MCF 10A (cell line): ENCODE data around the gene C6orf120. TPM values are rescaled to one million over a fixed set of nuclear protein-coding genes. Genes with fewer than 3 reads are reported as not detected.
A peak's percentile ranks its signal among the peaks of the same experiment; 100 is the strongest.
"Not testable (repeated sequence)": the region's sequence is repeated elsewhere in the genome, so short reads cannot be mapped to it uniquely, and the experiment has no call there.

Experiments
- BruUV-seq: library from RNA; stranded (reverse); fragments of 400-500 nt; replicated peaks from 2 replicates; lab custom pipeline; 2021; lab: Mats Ljungman, UMichigan
- CTCF ChIA-PET: fragments of 300-600 bp; sonication (Branson Sonifier 250); formaldehyde crosslinking; extraction: SDS; loops from one replicate; lab custom pipeline; 2021; ENCODE audit warnings: antibody characterized with exemption, inconsistent platforms; lab: Yijun Ruan, JAX
- POLR2A ChIA-PET: fragments of 300-600, 350-650 bp; sonication (Branson Sonifier 250); formaldehyde crosslinking; extraction: SDS; loops from one replicate; lab custom pipeline; 2020; ENCODE audit warnings: antibody characterized with exemption, inconsistent platforms; lab: Yijun Ruan, JAX
- DNase-seq: peaks from one replicate; pipeline ENCODE4 v3.0.0-alpha.2; 2018; ENCODE audit not compliant: unreplicated experiment
- H3K27ac Mint-ChIP-seq: one replicate; pipeline ENCODE4 v1.8.0; 2022; ENCODE audit warnings: mild to moderate bottlenecking, low read depth, mixed read lengths; ENCODE audit not compliant: unreplicated experiment
- H3K27me3 Mint-ChIP-seq: one replicate; pipeline ENCODE4 v1.8.0; 2022; ENCODE audit warnings: mixed read lengths; ENCODE audit not compliant: insufficient read depth, unreplicated experiment
- H3K36me3 Mint-ChIP-seq: one replicate; pipeline ENCODE4 v1.8.0; 2022; ENCODE audit warnings: mild to moderate bottlenecking, moderate library complexity, mixed read lengths; ENCODE audit not compliant: insufficient read depth, unreplicated experiment
- H3K4me1 Mint-ChIP-seq: one replicate; pipeline ENCODE4 v1.8.0; 2022; ENCODE audit warnings: mixed read lengths; ENCODE audit not compliant: insufficient read depth, unreplicated experiment
- H3K4me3 Mint-ChIP-seq: one replicate; pipeline ENCODE4 v1.8.0; 2022; ENCODE audit warnings: mild to moderate bottlenecking, moderate library complexity, mixed read lengths; ENCODE audit not compliant: unreplicated experiment
- H3K9me3 Mint-ChIP-seq: one replicate; pipeline ENCODE4 v1.8.0; 2022; ENCODE audit warnings: mixed read lengths; ENCODE audit not compliant: unreplicated experiment
- intact Hi-C: fragments of 100-400 bp; cut with micrococcal nuclease; formaldehyde crosslinking; loops from 2 replicates; pipeline ENCODE4 v1.14.1; 2022
- total RNA-seq: library from RNA; stranded (reverse); gene quantifications from 2 replicates; pipeline ENCODE4 v1.2.3, GENCODE V29; 2022
- TF ChIP-seq, protein P1 (sequence below): fragments of 200-600 bp; IDR thresholded peaks from one replicate; pipeline ENCODE4 v1.8.0; 2022; ENCODE audit warnings: antibody characterized with exemption, mild to moderate bottlenecking; ENCODE audit not compliant: unreplicated experiment

Gene C6orf120
- total RNA-seq, 1 experiment from 2014 or later: 25.3 TPM

DNA sequence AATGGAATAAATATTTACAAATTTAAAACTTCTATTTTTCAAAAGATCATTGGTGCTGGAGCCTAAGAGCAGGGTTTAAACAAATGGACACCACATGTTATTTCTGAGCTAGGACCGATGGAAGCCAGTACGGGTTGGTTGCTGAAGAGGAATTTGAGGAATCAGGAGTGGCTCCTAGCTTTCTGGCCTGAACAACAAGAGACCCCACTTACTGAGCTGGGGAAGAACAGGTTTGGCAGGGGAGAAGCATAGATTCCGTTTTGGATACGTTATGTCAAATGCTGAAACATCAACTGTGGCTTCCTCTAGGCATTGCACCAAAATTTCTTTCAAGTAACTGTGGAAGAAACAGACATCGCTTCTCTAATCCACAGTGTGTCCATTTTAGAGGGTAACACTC is 6.8 kb upstream of the C6orf120 start:
- intact Hi-C loops: no loop called here
- ChIA-PET POLR2A (no interaction called here), CTCF (no interaction called here)
- DNase-seq: no peak
- Mint-ChIP-seq H3K4me3 (no peak overlapping the region), H3K4me1 (peaks cover 50% of the 10 kb centered on the region), H3K27me3 (no peaks in the 10 kb centered on the region), H3K27ac (no peak overlapping the region), H3K9me3 (peaks cover 14% of the 10 kb centered on the region), H3K36me3 (no peaks in the 10 kb centered on the region)
- BruUV-seq: no TSS peak
- TF ChIP-seq, protein P1, sequence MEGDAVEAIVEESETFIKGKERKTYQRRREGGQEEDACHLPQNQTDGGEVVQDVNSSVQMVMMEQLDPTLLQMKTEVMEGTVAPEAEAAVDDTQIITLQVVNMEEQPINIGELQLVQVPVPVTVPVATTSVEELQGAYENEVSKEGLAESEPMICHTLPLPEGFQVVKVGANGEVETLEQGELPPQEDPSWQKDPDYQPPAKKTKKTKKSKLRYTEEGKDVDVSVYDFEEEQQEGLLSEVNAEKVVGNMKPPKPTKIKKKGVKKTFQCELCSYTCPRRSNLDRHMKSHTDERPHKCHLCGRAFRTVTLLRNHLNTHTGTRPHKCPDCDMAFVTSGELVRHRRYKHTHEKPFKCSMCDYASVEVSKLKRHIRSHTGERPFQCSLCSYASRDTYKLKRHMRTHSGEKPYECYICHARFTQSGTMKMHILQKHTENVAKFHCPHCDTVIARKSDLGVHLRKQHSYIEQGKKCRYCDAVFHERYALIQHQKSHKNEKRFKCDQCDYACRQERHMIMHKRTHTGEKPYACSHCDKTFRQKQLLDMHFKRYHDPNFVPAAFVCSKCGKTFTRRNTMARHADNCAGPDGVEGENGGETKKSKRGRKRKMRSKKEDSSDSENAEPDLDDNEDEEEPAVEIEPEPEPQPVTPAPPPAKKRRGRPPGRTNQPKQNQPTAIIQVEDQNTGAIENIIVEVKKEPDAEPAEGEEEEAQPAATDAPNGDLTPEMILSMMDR: no peak

DNA sequence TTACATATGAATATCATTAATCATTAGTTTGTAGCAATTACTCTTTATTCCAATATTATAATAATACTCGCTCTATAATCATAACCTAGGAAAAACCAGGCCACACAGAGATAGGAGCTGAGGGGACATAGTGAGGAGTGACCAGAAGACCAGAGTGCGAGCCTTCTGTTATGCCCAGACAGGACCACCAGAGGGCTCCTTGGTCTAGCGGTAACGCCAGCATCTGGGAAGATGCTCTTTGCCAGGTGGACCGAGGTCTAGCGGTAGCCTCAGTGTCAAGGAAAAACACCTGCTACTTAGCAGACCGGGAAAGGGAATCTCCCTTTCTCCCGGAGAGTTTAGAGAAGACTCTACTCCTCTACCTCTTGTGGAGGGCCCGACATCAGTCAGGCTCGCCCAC is 4.8 kb upstream of the C6orf120 start:
- H3K36me3 Mint-ChIP-seq, DNase-seq, intact Hi-C loops, BruUV-seq, H3K4me3 Mint-ChIP-seq, H3K27me3 Mint-ChIP-seq: not testable (repeated sequence)
- TF ChIP-seq, protein P1: peak; percentile 36
- Mint-ChIP-seq H3K9me3 (peaks cover 14% of the 10 kb centered on the region), H3K4me1 (peaks cover 43% of the 10 kb centered on the region), H3K27ac (peak overlapping the region; percentile 79)
- POLR2A ChIA-PET: interaction anchor here (1.2 to 9.6 kb wide), 2 partner anchors 6 to 38 kb away, joined by 3 to 145 read pairs; no protein-coding TSS in a partner anchor
- CTCF ChIA-PET: interaction anchor here (1.3 kb wide), 1 partner anchor 29 kb away, joined by 3 read pairs; no protein-coding TSS in a partner anchor

DNA sequence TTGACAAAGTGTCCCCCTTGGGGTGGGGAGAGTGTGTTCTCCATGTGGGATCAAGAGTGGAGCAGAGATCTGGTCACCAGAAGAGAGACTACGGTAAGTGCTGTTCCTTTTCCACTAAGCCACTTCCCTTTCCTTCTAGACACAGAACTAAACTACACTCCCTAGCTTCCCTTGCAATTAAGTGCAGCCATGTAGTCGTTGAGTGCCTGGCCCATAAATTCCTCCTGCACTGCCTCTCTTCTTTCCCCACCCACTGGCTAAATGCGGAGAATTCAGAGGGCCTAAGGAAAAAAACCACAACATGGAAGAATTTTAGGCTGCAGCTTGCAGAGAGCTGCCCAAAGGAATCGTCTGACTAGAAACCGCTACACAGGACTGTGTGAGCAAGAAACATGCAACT is 1.6 kb upstream of the C6orf120 start:
- Mint-ChIP-seq H3K4me3 (peak overlapping the region; percentile 86), H3K27ac (no peak overlapping the region), H3K36me3 (peaks cover 11% of the 10 kb centered on the region), H3K27me3 (no peaks in the 10 kb centered on the region), H3K4me1 (peaks cover 38% of the 10 kb centered on the region), H3K9me3 (peaks cover 7% of the 10 kb centered on the region)
- DNase-seq: no peak
- intact Hi-C loops: no loop called here
- BruUV-seq: no TSS peak
- TF ChIP-seq, protein P1: no peak
- CTCF ChIA-PET: interaction anchor here (1.5 kb wide), 1 partner anchor 22 kb away, joined by 8 read pairs; no protein-coding TSS in a partner anchor
- POLR2A ChIA-PET: interaction anchor here (0.6 to 9.6 kb wide), 9 partner anchors 9 to 78 kb away, joined by 3 to 145 read pairs (median 8); partner anchors contain the start of genes DYNLT2, ERMARD and PHF10

DNA sequence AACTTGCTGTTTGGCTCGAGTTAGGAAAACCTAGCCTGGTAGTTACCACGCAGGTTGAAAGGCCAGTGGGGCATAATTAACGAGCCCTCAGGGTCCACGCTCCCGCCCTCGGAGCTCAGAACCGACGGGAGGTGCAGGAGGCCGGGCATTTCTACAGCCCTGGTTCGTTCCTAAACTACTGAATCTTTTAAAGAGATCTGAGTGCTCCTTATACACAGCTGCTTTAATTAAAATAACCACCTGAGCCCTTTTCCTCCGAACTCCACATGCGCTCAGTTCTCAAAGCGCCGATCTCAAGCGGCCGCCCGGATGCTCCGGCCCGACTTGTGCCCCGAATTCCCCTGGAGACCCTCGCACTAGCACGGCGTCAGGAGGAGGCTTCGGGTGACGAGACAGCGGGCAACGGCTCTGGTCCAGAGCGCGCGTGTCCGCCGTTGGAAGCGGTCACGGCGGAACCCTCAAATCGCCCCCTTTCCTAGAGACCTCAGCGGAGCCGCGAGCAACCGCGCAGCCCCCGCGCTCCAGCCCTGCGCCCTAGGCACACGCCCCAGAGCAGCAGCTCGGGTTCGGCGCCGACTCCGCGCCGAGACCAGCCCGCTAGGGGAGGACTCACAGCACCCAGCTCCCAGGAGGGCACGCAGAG is 494 bp upstream of the C6orf120 start:
- CTCF ChIA-PET: interaction anchor here (0.5 to 1.6 kb wide), 7 partner anchors 9 to 1337 kb away, joined by 3 to 8 read pairs (median 3); no protein-coding TSS in a partner anchor
- H3K9me3 Mint-ChIP-seq: peaks cover under 1% of the 10 kb centered on the region
- TF ChIP-seq, protein P1: no peak
- no peaks in the 10 kb centered on the region for H3K27me3 Mint-ChIP-seq
- no peak for DNase-seq
- peak overlapping the region; percentile 46 for H3K27ac Mint-ChIP-seq
- TSS peak; percentile 79 for BruUV-seq
- H3K4me1 Mint-ChIP-seq: peaks cover 42% of the 10 kb centered on the region
- intact Hi-C loops: no loop called here
- H3K4me3 Mint-ChIP-seq: peak overlapping the region; percentile 86
- POLR2A ChIA-PET: interaction anchor here (0.6 to 9.6 kb wide), 27 partner anchors 9 to 1859 kb away, joined by 3 to 145 read pairs (median 5); partner anchors contain the start of genes DYNLT2, ERMARD, PHF10 and PSMB1
- H3K36me3 Mint-ChIP-seq: peaks cover 11% of the 10 kb centered on the region
